Vagina (tissue), 2 donors: ENCODE measurements around the gene CYP4F2. TPM values are rescaled to one million over a fixed set of nuclear protein-coding genes. Genes with fewer than 3 reads are reported as not detected.

ENCODE experiments used
- DNase-seq, 2 donors: peaks; one replicate each; pipeline ENCODE4 v3.0.0-alpha.2; 2017; ENCODE audit errors: extremely low spot score in 2 of 2
- H3K27ac ChIP-seq: fragments of 200-600 bp; sonication (generic); one replicate; pipeline ENCODE4 v1.5.1; 2019
- H3K27me3 ChIP-seq: fragments of 200-600 bp; sonication (generic); one replicate; pipeline ENCODE4 v1.5.1; 2019
- H3K36me3 ChIP-seq, 2 donors: fragments of 200-600 bp; sonication (generic); one replicate each; pipeline ENCODE4 v1.5.1; 2017 to 2019
- H3K4me1 ChIP-seq: fragments of 200-600 bp; sonication (generic); one replicate; pipeline ENCODE4 v1.5.1; 2019
- H3K4me3 ChIP-seq, 2 donors: fragments of 200-600 bp; sonication (generic); 1 replicate in 1 of 2; 2 replicates in 1 of 2; pipeline ENCODE4 v1.5.1; 2016 to 2019
- H3K9me3 ChIP-seq: fragments of 200-600 bp; sonication (generic); one replicate; pipeline ENCODE4 v1.5.1; 2019
- POLR2A ChIP-seq, 2 donors: fragments of 450-650 bp; IDR thresholded peaks; one replicate each; pipeline ENCODE4 v1.6.1; 2017; ENCODE audit warnings: antibody characterized with exemption in 2 of 2, mild to moderate bottlenecking in 2 of 2, moderate library complexity in 2 of 2
- POLR2AphosphoS5 ChIP-seq, 2 donors: sonication (generic); formaldehyde crosslinking; IDR thresholded peaks; one replicate each; pipeline ENCODE4 v1.9.0; 2017; ENCODE audit warnings: antibody characterized with exemption in 2 of 2, mild to moderate bottlenecking in 2 of 2, low read depth in 1 of 2; ENCODE audit not compliant: insufficient read depth in 1 of 2
- intact Hi-C: fragments of 100-400 bp; cut with DNase I; formaldehyde crosslinking; loops from one replicate; pipeline ENCODE4 v1.15.1; 2023
- total RNA-seq: library from RNA; depleted of rRNA; stranded (reverse); fragments of >200 nt; gene quantifications from one replicate; pipeline ENCODE4 v1.2.3, GENCODE V29; 2016
- TF ChIP-seq, protein P1 (sequence below), 3 experiments: fragments of 450-650 bp in 2 of 3; fragments of 200-600 bp in 1 of 3; sonication (generic) in 1 of 3; IDR thresholded peaks; one replicate each; pipeline ENCODE4 v1.5.1; 2017 to 2019; ENCODE audit warnings: antibody characterized with exemption in 3 of 3, mild to moderate bottlenecking in 2 of 3, moderate library complexity in 2 of 3

CYP4F2 gene, protein sequence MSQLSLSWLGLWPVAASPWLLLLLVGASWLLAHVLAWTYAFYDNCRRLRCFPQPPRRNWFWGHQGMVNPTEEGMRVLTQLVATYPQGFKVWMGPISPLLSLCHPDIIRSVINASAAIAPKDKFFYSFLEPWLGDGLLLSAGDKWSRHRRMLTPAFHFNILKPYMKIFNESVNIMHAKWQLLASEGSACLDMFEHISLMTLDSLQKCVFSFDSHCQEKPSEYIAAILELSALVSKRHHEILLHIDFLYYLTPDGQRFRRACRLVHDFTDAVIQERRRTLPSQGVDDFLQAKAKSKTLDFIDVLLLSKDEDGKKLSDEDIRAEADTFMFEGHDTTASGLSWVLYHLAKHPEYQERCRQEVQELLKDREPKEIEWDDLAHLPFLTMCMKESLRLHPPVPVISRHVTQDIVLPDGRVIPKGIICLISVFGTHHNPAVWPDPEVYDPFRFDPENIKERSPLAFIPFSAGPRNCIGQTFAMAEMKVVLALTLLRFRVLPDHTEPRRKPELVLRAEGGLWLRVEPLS
- total RNA-seq, result 6.9 TPM

DNA sequence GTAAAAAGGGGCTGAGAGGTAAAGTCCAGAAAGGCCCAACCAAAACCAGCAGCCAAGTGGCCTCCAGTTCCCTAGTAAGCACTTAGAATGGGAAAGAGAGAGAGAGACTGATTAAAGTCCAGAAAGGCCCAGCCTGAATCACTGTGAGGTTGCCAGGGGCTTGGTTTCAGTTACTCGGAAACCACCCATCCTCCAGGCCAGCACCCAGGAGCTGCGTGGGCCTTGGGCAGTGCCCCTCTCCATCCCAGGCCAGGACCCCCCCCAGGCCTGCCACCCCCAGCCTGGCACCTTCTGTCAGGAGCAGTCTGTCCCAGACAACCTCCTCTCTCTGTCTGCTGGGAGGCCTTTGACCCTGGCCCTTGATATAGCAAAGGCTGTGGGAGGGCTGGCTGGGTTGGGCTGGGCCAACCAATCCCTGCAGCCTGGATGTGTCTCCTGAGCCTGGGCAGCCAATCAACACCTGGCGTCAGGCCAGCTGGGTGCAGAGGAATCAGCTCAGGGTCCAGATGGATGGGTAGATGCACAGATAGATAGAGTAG is at the start of gene CYP4F2:
Gene CYP4F2, minus strand, starts transcription at position 337 of the 539 bp plus-strand sequence. CDS start 463 bp downstream, outside the sequence.
- intact Hi-C loops, result no loop called here
- TF ChIP-seq POLR2A (IDR thresholded peaks at IDR 0.05) (no peak), POLR2AphosphoS5 (IDR thresholded peaks at IDR 0.05; ENCODE audit: insufficient read depth in 1 of 2, low read depth in 1 of 2) (no peak)
- TF ChIP-seq, protein P1, sequence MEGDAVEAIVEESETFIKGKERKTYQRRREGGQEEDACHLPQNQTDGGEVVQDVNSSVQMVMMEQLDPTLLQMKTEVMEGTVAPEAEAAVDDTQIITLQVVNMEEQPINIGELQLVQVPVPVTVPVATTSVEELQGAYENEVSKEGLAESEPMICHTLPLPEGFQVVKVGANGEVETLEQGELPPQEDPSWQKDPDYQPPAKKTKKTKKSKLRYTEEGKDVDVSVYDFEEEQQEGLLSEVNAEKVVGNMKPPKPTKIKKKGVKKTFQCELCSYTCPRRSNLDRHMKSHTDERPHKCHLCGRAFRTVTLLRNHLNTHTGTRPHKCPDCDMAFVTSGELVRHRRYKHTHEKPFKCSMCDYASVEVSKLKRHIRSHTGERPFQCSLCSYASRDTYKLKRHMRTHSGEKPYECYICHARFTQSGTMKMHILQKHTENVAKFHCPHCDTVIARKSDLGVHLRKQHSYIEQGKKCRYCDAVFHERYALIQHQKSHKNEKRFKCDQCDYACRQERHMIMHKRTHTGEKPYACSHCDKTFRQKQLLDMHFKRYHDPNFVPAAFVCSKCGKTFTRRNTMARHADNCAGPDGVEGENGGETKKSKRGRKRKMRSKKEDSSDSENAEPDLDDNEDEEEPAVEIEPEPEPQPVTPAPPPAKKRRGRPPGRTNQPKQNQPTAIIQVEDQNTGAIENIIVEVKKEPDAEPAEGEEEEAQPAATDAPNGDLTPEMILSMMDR (IDR thresholded peaks at IDR 0.05), result no peak
- no peaks in the 10 kb centered on the region for H3K36me3 ChIP-seq
- H3K4me3 ChIP-seq, result no peak within 1 kb of the TSS
- no peak for DNase-seq
- H3K27me3 ChIP-seq, result no peaks in the 10 kb centered on the region
- no peaks in the 10 kb centered on the region for H3K4me1 ChIP-seq
- H3K27ac ChIP-seq, result no peak within 1 kb of the TSS
- no peaks in the 10 kb centered on the region for H3K9me3 ChIP-seq

DNA sequence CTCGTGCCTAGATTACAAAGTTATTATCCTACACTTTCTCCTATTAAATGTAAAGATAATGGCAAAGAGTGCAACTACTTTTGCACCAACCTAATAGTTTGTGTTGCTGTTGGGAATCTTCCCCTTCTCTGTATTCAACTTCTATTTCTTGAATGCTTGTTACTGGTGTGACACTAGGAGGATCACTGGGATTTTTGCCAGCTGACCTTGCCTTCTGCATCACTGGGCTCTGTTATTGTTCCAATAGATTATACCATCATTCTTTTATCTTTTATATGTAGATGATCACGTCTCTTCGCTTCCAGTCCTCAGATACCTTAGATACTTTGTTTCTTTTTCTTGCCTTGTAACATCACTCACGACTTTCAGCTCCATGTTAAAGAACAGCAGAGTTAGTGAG is 47.4 kb upstream of the CYP4F2 start:
- Histone ChIP-seq H3K27me3 (no peaks in the 10 kb centered on the region), H3K4me1 (no peaks in the 10 kb centered on the region), H3K4me3 (no peak overlapping the region), H3K27ac (no peak overlapping the region), H3K36me3 (no peaks in the 10 kb centered on the region), H3K9me3 (no peaks in the 10 kb centered on the region)
- intact Hi-C loops, result no loop called here
- TF ChIP-seq, protein P1 (IDR thresholded peaks at IDR 0.05), result no peak
- TF ChIP-seq POLR2A (IDR thresholded peaks at IDR 0.05) (no peak), POLR2AphosphoS5 (IDR thresholded peaks at IDR 0.05; ENCODE audit: insufficient read depth in 1 of 2, low read depth in 1 of 2) (no peak)
- no peak for DNase-seq

DNA sequence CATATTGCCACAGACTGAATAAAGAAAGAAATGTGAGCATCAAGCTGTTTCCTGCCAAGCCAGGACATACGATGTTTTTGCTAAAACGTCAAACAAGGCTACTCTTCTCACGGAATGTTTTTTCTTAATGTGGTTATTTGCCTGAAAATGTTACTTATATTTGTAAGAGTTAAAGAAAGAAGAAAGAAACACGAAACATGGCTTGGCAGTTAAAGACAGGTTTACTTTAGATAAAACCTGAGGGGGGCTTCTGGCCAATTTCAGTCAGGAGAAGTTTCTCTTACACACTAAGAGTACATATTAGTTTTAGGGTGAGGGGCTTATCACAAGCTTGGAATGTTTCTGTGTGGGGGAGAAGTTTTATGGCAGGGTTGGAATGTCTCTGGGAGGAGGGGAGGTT is 46.5 kb upstream of the CYP4F2 start:
- intact Hi-C loops, result no loop called here
- Histone ChIP-seq H3K4me3 (no peak overlapping the region), H3K36me3 (no peaks in the 10 kb centered on the region), H3K4me1 (no peaks in the 10 kb centered on the region), H3K27ac (no peak overlapping the region), H3K9me3 (no peaks in the 10 kb centered on the region), H3K27me3 (no peaks in the 10 kb centered on the region)
- TF ChIP-seq POLR2A (IDR thresholded peaks at IDR 0.05) (no peak), POLR2AphosphoS5 (IDR thresholded peaks at IDR 0.05; ENCODE audit: insufficient read depth in 1 of 2, low read depth in 1 of 2) (no peak)
- DNase-seq, result peak in 1 of 2 donors; percentile 28

DNA sequence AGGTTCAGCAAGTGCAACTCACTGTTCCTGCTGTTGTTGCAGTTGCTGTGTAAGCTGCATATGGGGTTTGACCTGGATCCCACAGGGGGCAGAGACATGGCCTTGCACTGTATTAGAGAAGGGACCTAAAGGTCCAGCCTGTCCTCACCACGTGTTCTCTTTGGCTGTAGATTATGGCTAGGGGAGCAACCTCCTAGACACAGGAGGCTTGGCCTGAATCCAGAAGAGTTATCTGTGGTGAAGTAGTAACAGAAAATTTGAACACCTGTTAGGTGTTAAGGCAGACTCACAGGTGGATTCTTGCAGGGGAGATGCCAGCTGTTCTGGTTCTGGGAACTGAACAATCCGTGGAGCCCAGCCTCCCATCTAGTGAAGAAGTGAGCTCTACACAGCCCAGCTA is 39.9 kb upstream of the CYP4F2 start:
- peak in 1 of 2 donors; percentile 87 for DNase-seq
- H3K27ac ChIP-seq, result no peak overlapping the region
- H3K36me3 ChIP-seq, result no peaks in the 10 kb centered on the region
- H3K4me3 ChIP-seq, result no peak overlapping the region
- TF ChIP-seq POLR2AphosphoS5 (IDR thresholded peaks at IDR 0.05; ENCODE audit: insufficient read depth in 1 of 2, low read depth in 1 of 2), result no peak
- TF ChIP-seq POLR2A (IDR thresholded peaks at IDR 0.05), result no peak
- TF ChIP-seq, protein P1 (IDR thresholded peaks at IDR 0.05), result no peak
- intact Hi-C loops, result no loop called here
- H3K4me1 ChIP-seq, result peaks cover 19% of the 10 kb centered on the region
- no peaks in the 10 kb centered on the region for H3K9me3 ChIP-seq
- H3K27me3 ChIP-seq, result no peaks in the 10 kb centered on the region

DNA sequence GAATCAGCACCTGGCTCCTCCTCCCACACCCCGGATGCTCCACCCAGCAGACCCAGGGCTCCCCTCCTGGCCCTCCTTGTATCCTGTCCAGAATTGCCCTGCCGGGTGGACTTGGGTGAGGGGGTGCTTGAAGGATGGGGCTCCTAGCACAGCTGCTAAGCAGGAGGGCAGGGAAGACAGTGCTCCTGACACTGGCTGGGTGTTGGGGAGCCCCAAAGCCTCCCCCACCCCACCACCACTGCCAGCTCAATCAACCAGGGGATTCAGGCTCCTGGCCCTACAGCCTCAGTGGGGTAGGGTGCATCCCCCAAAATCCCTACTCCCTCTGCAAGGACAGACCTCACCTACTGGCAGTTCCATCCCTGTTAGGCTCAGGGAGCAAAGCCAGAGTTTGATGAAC is 39.1 kb upstream of the CYP4F2 start:
- no peaks in the 10 kb centered on the region for H3K36me3 ChIP-seq
- intact Hi-C loops, result no loop called here
- H3K9me3 ChIP-seq, result no peaks in the 10 kb centered on the region
- no peak overlapping the region for H3K27ac ChIP-seq
- no peak for TF ChIP-seq POLR2AphosphoS5 (IDR thresholded peaks at IDR 0.05; ENCODE audit: insufficient read depth in 1 of 2, low read depth in 1 of 2)
- no peak for TF ChIP-seq POLR2A (IDR thresholded peaks at IDR 0.05)
- TF ChIP-seq, protein P1 (IDR thresholded peaks at IDR 0.05), result no peak
- DNase-seq, result peak in 1 of 2 donors; percentile 67
- H3K4me3 ChIP-seq, result no peak overlapping the region
- H3K27me3 ChIP-seq, result no peaks in the 10 kb centered on the region
- peaks cover 19% of the 10 kb centered on the region for H3K4me1 ChIP-seq
